HFFc6 (cell line): ENCODE results near the gene ABHD6. TPM values are rescaled to one million over a fixed set of nuclear protein-coding genes. Genes with fewer than 3 reads are reported as not detected.
A peak's percentile ranks its signal among the peaks of the same experiment; 100 is the strongest.

ENCODE experiments used
- DNase-seq: peaks from one replicate; pipeline ENCODE4 v3.0.0-alpha.2; 2018
- H3K27ac Mint-ChIP-seq: 2 replicates; pipeline ENCODE4 v1.8.0; 2020; ENCODE audit warnings: mild to moderate bottlenecking, mixed read lengths
- H3K27me3 Mint-ChIP-seq: 2 replicates; pipeline ENCODE4 v1.8.0; 2021; ENCODE audit warnings: mild to moderate bottlenecking, moderate library complexity, mixed read lengths; ENCODE audit not compliant: insufficient read depth
- H3K36me3 Mint-ChIP-seq: 2 replicates; pipeline ENCODE4 v1.8.0; 2021; ENCODE audit warnings: low read depth, mixed read lengths
- H3K4me1 Mint-ChIP-seq: 2 replicates; pipeline ENCODE4 v1.8.0; 2020; ENCODE audit warnings: low read depth, mixed read lengths
- H3K4me3 Mint-ChIP-seq: 2 replicates; pipeline ENCODE4 v1.8.0; 2020; ENCODE audit warnings: mild to moderate bottlenecking, moderate library complexity, mixed read lengths
- H3K9me3 Mint-ChIP-seq: 2 replicates; pipeline ENCODE4 v1.8.0; 2020; ENCODE audit warnings: mild to moderate bottlenecking, mixed read lengths
- long read RNA-seq: library from polyadenylated mRNA; unstranded; transcript quantifications from one replicate; pipeline ENCODE4 v2.0.0, GENCODE V29; 2019
- total RNA-seq, 6 experiments: library from RNA; stranded (reverse); fragmentation: NEBNext Ultra II Directional; extraction: Animal tissue kit (Norgen Biotek cat#: 25700); gene quantifications; 2 replicates in 1 of 6; 3 replicates in 5 of 6; pipeline ENCODE4 v1.2.3, GENCODE V29; 2021
- TF ChIP-seq, protein P1 (sequence below): fragments of 200-600 bp; sonication (generic); IDR thresholded peaks from 2 replicates; pipeline ENCODE4 v1.5.0; 2021; ENCODE audit warnings: antibody characterized with exemption, mild to moderate bottlenecking

The ABHD6 gene
- total RNA-seq: 1 to 10 TPM; 6.1 to 8.9 (median 6.5) TPM
- long read RNA-seq, partial matches to known transcripts: 0 of 11 reads
- long read RNA-seq, other reads (novel, unspliced or antisense): 4 of 11 reads

GRCh38 chr3:58237238-58237940, at the start of gene ABHD6:
TSS of gene ABHD6 (plus strand) at chr3:58237792. CDS start at chr3:58256587, 18,795 bp downstream.
- H3K36me3 Mint-ChIP-seq: no peaks in the 10 kb centered on the region
- TF ChIP-seq, protein P1, sequence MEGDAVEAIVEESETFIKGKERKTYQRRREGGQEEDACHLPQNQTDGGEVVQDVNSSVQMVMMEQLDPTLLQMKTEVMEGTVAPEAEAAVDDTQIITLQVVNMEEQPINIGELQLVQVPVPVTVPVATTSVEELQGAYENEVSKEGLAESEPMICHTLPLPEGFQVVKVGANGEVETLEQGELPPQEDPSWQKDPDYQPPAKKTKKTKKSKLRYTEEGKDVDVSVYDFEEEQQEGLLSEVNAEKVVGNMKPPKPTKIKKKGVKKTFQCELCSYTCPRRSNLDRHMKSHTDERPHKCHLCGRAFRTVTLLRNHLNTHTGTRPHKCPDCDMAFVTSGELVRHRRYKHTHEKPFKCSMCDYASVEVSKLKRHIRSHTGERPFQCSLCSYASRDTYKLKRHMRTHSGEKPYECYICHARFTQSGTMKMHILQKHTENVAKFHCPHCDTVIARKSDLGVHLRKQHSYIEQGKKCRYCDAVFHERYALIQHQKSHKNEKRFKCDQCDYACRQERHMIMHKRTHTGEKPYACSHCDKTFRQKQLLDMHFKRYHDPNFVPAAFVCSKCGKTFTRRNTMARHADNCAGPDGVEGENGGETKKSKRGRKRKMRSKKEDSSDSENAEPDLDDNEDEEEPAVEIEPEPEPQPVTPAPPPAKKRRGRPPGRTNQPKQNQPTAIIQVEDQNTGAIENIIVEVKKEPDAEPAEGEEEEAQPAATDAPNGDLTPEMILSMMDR: no peak; the same call in 1 of the 2 replicates
- H3K4me3 Mint-ChIP-seq: peak within 1 kb of the TSS; percentile 91
- no peaks in the 10 kb centered on the region for H3K9me3 Mint-ChIP-seq
- peaks cover 28% of the 10 kb centered on the region for H3K4me1 Mint-ChIP-seq
- peak; percentile 55 for DNase-seq
- H3K27ac Mint-ChIP-seq: peak within 1 kb of the TSS; percentile 83
- H3K27me3 Mint-ChIP-seq: peaks cover 3% of the 10 kb centered on the region

- H3K4me1 Mint-ChIP-seq: peaks cover 16% of the 10 kb centered on the region
- no peak overlapping the region for H3K4me3 Mint-ChIP-seq
- H3K9me3 Mint-ChIP-seq: no peaks in the 10 kb centered on the region
- H3K27me3 Mint-ChIP-seq: peaks cover 5% of the 10 kb centered on the region
- TF ChIP-seq, protein P1: no peak
- DNase-seq: peak; percentile 69
- H3K27ac Mint-ChIP-seq: no peak overlapping the region
- H3K36me3 Mint-ChIP-seq: no peaks in the 10 kb centered on the region
These were observed 49.4 kb upstream of the ABHD6 start for GRCh38 chr3:58188173-58188564.

GRCh38 chr3:58188921-58189451, 48.6 kb upstream of the ABHD6 start:
- Mint-ChIP-seq H3K4me3 (no peak overlapping the region), H3K9me3 (no peaks in the 10 kb centered on the region), H3K27ac (no peak overlapping the region), H3K27me3 (peaks cover 2% of the 10 kb centered on the region; the same call in 1 of the 2 replicates), H3K36me3 (no peaks in the 10 kb centered on the region), H3K4me1 (peaks cover 13% of the 10 kb centered on the region)
- DNase-seq: no peak
- TF ChIP-seq, protein P1: no peak

DNA sequence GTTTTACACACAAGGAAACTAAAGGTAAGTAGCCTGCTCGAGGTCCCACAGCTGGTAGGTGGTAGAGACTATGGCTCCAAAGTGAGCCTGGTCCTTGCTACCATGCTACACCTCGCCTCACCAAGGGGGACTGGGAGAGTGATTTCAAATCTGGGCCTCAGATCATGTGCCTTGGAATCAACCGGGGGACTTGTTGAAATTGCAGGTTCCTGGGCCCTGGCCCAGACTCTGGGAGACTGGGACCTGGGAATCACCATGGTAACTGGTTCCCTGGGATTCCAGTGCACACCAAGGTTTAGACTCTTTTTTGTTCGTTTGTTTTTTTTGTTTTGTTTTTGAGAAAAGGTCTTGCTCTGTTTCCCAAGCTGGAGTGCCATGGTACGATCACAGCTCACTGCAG, 47.9 kb upstream of the ABHD6 start:
- no peaks in the 10 kb centered on the region for H3K9me3 Mint-ChIP-seq
- no peak for DNase-seq
- TF ChIP-seq, protein P1: no peak
- H3K27ac Mint-ChIP-seq: no peak overlapping the region
- peaks cover 2% of the 10 kb centered on the region; the same call in 1 of the 2 replicates for H3K27me3 Mint-ChIP-seq
- no peak overlapping the region for H3K4me3 Mint-ChIP-seq
- no peaks in the 10 kb centered on the region for H3K36me3 Mint-ChIP-seq
- H3K4me1 Mint-ChIP-seq: peaks cover 13% of the 10 kb centered on the region

DNA sequence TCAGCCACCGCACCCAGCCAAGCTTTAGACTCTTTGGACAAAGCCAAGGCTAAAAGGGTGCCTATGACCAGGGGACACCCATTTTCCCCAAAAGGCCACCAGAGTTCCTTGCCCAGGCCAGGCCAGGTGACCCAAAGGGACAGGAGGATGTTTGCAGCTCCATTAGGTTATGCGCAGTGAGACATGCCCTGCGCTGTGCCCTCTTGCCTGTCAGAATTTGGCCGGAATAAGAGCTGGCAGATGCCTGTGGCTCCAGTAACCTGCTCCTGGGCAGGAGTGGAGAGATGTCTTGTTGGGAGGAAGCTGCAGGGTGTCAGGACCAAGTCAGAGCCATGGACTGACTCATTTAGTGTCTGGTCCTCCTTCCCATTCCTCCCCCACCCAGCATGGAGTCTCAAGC, 47.3 kb upstream of the ABHD6 start:
- Mint-ChIP-seq H3K36me3 (no peaks in the 10 kb centered on the region), H3K27me3 (peaks cover 2% of the 10 kb centered on the region; the same call in 1 of the 2 replicates), H3K4me1 (peaks cover 13% of the 10 kb centered on the region), H3K27ac (no peak overlapping the region), H3K9me3 (no peaks in the 10 kb centered on the region), H3K4me3 (no peak overlapping the region)
- no peak for DNase-seq
- TF ChIP-seq, protein P1: no peak
